K562 (cell line): Measurements from ENCODE around the gene KRTCAP2.
"Not testable (repeated sequence)": the region's sequence is repeated elsewhere in the genome, so short reads cannot be mapped to it uniquely, and the experiment has no call there.

Source experiments
- HDAC3 ChIP-seq: fragments of 450-650 bp; IDR thresholded peaks from 2 replicates; pipeline ENCODE4 v1.6.1; 2018; ENCODE audit warnings: borderline replicate concordance, mild to moderate bottlenecking, moderate library complexity; ENCODE audit not compliant: partially characterized antibody
- RAD21 ChIP-seq, 2 experiments: fragments of 250-450 bp in 1 of 2; fragments of 450-650 bp in 1 of 2; sonication (Bioruptor Pico) in 1 of 2; formaldehyde crosslinking in 1 of 2; IDR thresholded peaks in 1 of 2; conservative IDR thresholded peaks in 1 of 2; 2 replicates each; pipeline versions ENCODE4 v1.4.0 to v1.8.0; 2020 to 2022; ENCODE audit warnings: mild to moderate bottlenecking in 2 of 2, moderate library complexity in 1 of 2
- TF ChIP-seq, protein P1 (sequence below), 3 experiments: IDR thresholded peaks in 2 of 3; conservative IDR thresholded peaks in 1 of 3; 2 replicates each; pipeline ENCODE4 v1.5.1; 2011 to 2012; ENCODE audit warnings: low read length in 3 of 3, mild to moderate bottlenecking in 3 of 3, control low read depth in 2 of 3, improper control_type of control experiment in 1 of 3, inconsistent platforms in 1 of 3, low read depth in 1 of 3, mixed read lengths in 1 of 3, moderate library complexity in 1 of 3; ENCODE audit not compliant: insufficient read depth in 2 of 3

DNA sequence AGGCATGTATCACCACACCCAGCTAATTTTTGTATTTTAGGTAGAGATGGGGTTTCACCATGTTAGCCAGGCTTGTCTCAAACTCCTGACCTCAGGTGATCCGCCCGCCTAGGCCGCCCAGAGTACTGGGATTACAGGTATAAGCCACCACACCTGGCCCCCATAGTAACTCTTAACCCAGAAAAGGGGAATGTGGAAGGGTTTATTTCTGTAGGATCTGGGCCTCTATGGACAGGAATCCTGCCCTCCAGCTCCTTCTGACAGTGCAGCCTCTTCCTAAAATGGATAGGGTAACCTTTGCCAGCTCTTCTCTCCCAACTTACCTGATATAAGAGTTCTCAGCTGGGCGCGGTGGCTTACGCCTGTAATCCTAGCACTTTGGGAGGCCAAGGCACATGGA is 10.5 kb downstream of the KRTCAP2 start:
- TF ChIP-seq, protein P1, sequence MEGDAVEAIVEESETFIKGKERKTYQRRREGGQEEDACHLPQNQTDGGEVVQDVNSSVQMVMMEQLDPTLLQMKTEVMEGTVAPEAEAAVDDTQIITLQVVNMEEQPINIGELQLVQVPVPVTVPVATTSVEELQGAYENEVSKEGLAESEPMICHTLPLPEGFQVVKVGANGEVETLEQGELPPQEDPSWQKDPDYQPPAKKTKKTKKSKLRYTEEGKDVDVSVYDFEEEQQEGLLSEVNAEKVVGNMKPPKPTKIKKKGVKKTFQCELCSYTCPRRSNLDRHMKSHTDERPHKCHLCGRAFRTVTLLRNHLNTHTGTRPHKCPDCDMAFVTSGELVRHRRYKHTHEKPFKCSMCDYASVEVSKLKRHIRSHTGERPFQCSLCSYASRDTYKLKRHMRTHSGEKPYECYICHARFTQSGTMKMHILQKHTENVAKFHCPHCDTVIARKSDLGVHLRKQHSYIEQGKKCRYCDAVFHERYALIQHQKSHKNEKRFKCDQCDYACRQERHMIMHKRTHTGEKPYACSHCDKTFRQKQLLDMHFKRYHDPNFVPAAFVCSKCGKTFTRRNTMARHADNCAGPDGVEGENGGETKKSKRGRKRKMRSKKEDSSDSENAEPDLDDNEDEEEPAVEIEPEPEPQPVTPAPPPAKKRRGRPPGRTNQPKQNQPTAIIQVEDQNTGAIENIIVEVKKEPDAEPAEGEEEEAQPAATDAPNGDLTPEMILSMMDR (IDR thresholded peaks at IDR 0.05 in 2 of 3, conservative IDR thresholded peaks at IDR 0.05 in 1 of 3; ENCODE audit: insufficient read depth in 2 of 3, low read depth in 1 of 3, low read length in 3 of 3), result not testable (repeated sequence)
- not testable (repeated sequence) for TF ChIP-seq HDAC3; RAD21 (CRISPR knock-in tag; conservative IDR thresholded peaks at IDR 0.05 in 1 of 2, IDR thresholded peaks at IDR 0.05 in 1 of 2)
